Esophagus squamous epithelium (tissue), 5 donors: ENCODE results near the gene ACYP1. TPM values are rescaled to one million over a fixed set of nuclear protein-coding genes. Genes with fewer than 3 reads are reported as not detected.

ENCODE experiments used
- DNase-seq: peaks from one replicate; lab custom pipeline; 2025; lab: John Stamatoyannopoulos, UW
- H3K27ac ChIP-seq, 4 donors: fragments of 200-600 bp; sonication (generic); one replicate each; pipeline ENCODE4 v1.5.1; 2016 to 2019; ENCODE audit warnings: mild to moderate bottlenecking in 1 of 4
- H3K27me3 ChIP-seq, 4 donors: fragments of 200-600 bp; sonication (generic); 1 replicate in 3 of 4; 2 replicates in 1 of 4; pipeline versions ENCODE4 v1.5.1 to v1.6.0; 2017 to 2021; ENCODE audit warnings: antibody characterized with exemption in 1 of 4
- H3K36me3 ChIP-seq, 3 donors: fragments of 200-600 bp; sonication (generic); one replicate each; pipeline ENCODE4 v1.5.1; 2016 to 2019
- H3K4me1 ChIP-seq, 3 donors: fragments of 200-600 bp; sonication (generic); one replicate each; pipeline ENCODE4 v1.5.1; 2017 to 2019
- H3K4me3 ChIP-seq, 4 donors: fragments of 200-600 bp; sonication (generic); 1 replicate in 3 of 4; 2 replicates in 1 of 4; pipeline ENCODE4 v1.5.1; 2016 to 2019; ENCODE audit warnings: mild to moderate bottlenecking in 2 of 4, moderate library complexity in 1 of 4
- H3K9me3 ChIP-seq, 3 donors: fragments of 200-600 bp; sonication (generic); one replicate each; pipeline ENCODE4 v1.5.1; 2016 to 2019
- CTCF ChIP-seq, 6 experiments: fragments of 450-650 bp in 4 of 6; fragments of 200-600 bp in 2 of 6; sonication (generic) in 2 of 6; IDR thresholded peaks; one replicate each; pipeline ENCODE4 v1.5.1; 2016 to 2019; ENCODE audit warnings: antibody characterized with exemption in 6 of 6, mild to moderate bottlenecking in 4 of 6, moderate library complexity in 4 of 6
- WGBS, 2 donors: methylation state at CpG; one replicate each; pipeline ENCODE4 v1.1.5; 2018; 5-methylcytosine and 5-hydroxymethylcytosine counted together
- intact Hi-C: fragments of 100-400 bp; cut with DNase I; formaldehyde crosslinking; loops from one replicate; pipeline ENCODE4 v1.15.0; 2022
- small RNA-seq, 4 donors: library from RNA; depleted of rRNA; stranded (forward); fragments of <200 nt; gene quantifications; one replicate each; pipeline ENCODE3, GENCODE V24; 2016
- total RNA-seq, 4 donors: library from RNA; depleted of rRNA; stranded (reverse); fragments of >200 nt; gene quantifications; one replicate each; pipeline ENCODE4 v1.1.0, GENCODE V29; 2016
- donor health status: DM: yes; HTN: yes; CAD: no.

ACYP1 gene
- total RNA-seq, 4 donors from 2014 or later = 11.0 to 28.0 (median 15.4) TPM

- H3K4me1 ChIP-seq = peaks cover 21 to 36% (median 21%) of the 10 kb centered on the region in 3 donors
- DNase-seq = no peak
- intact Hi-C loops = loop anchor here (10.0 kb wide), 1 partner anchor 81 kb away; no protein-coding TSS in a partner anchor
- TF ChIP-seq CTCF (IDR thresholded peaks at IDR 0.05) = no peak
- H3K9me3 ChIP-seq = no peaks in the 10 kb centered on the region
- no peaks in the 10 kb centered on the region for H3K27me3 ChIP-seq
- WGBS, 2 donors = 15 to 18% methylated on average over 5 to 9 of the region's 18 CpGs
- peak overlapping the region; percentile 81 to 94 (median 90) for H3K27ac ChIP-seq
- peak overlapping the region; percentile 65 to 97 (median 80) for H3K4me3 ChIP-seq
- H3K36me3 ChIP-seq = peaks cover 0 to 38% (median 13%) of the 10 kb centered on the region in 3 donors
Measured at GRCh38 chr14:75003250-75004027, 60.4 kb downstream of the ACYP1 start.

Small RNA genes within 50 kb of the gene (small RNA-seq; reads per million reads assigned to genes)
- gene RNU6-689P = 0 reads per million in 4 donors

Other genes with a start within 250 kb of the ACYP1 start
- not detected for gene PROX2, start 187.9 kb downstream of the ACYP1 start, total RNA-seq
- 10 to 100 TPM; 54.9 to 87.0 (median 69.0) TPM for gene DLST, start 182.1 kb downstream of the ACYP1 start, total RNA-seq
- gene RPS6KL1, start 140.8 kb downstream of the ACYP1 start, total RNA-seq = 1 to 10 TPM in 3 of 4 donors, under 1 TPM in 1; 0.83 to 1.7 (median 1.3) TPM
- gene PGF, start 108.4 kb downstream of the ACYP1 start, total RNA-seq = 10 to 100 TPM in 1 of 4 donors, 1 to 10 TPM in 3; 1.6 to 42.3 (median 6.2) TPM
- gene EIF2B2, start 61.1 kb downstream of the ACYP1 start, total RNA-seq = 10 to 100 TPM; 27.8 to 41.0 (median 39.0) TPM
- 10 to 100 TPM in 3 of 4 donors, 1 to 10 TPM in 1; 8.4 to 39.7 (median 11.0) TPM for gene MLH3, start 12.6 kb downstream of the ACYP1 start, total RNA-seq
- 1 to 10 TPM in 3 of 4 donors, under 1 TPM in 1; 0.64 to 5.0 (median 2.2) TPM for gene ZC2HC1C, start 5.6 kb upstream of the ACYP1 start, total RNA-seq
- gene NEK9, start 63.0 kb upstream of the ACYP1 start, total RNA-seq = 10 to 100 TPM; 16.6 to 37.2 (median 17.8) TPM
- gene TMED10, start 112.6 kb upstream of the ACYP1 start, total RNA-seq = 100 to 1,000 TPM; 174 to 267 (median 206) TPM
- gene FOS, start 214.8 kb upstream of the ACYP1 start, total RNA-seq = 100 to 1,000 TPM in 1 of 4 donors, 10 to 100 TPM in 3; 62.2 to 181 (median 88.6) TPM